Ovary (tissue), 9 donors: ENCODE data around the gene TMEM39B. TPM values are rescaled to one million over a fixed set of nuclear protein-coding genes. Genes with fewer than 3 reads are reported as not detected.

ENCODE experiments used
- DNase-seq, 5 donors: peaks; one replicate each; pipeline ENCODE4 v3.0.0-alpha.2; 2019 to 2020
- H3K27ac ChIP-seq, 2 donors: fragments of 200-600 bp; one replicate each; pipeline versions ENCODE4 v1.5.1 to v1.8.0; 2019 to 2022
- H3K27me3 ChIP-seq: fragments of 200-600 bp; one replicate; pipeline ENCODE4 v1.8.0; 2022
- H3K36me3 ChIP-seq: fragments of 200-600 bp; sonication (generic); one replicate; pipeline ENCODE4 v1.5.1; 2019
- H3K4me1 ChIP-seq: one replicate; pipeline ENCODE4 v1.8.1; 2013; ENCODE audit warnings: mild to moderate bottlenecking, moderate library complexity; ENCODE audit not compliant: insufficient read depth
- H3K4me3 ChIP-seq: fragments of 200-600 bp; sonication (generic); one replicate; pipeline ENCODE4 v1.5.1; 2017
- H3K9me3 ChIP-seq, 2 donors: fragments of 200-600 bp in 1 of 2; sonication (generic) in 1 of 2; one replicate each; pipeline versions ENCODE4 v1.5.1 to v1.8.1; 2013 to 2019; ENCODE audit warnings: mild to moderate bottlenecking in 1 of 2, moderate library complexity in 1 of 2
- EP300 ChIP-seq: sonication (generic); formaldehyde crosslinking; IDR thresholded peaks from one replicate; pipeline ENCODE4 v1.6.1; 2017; ENCODE audit warnings: antibody characterized with exemption
- POLR2A ChIP-seq: fragments of 450-650 bp; IDR thresholded peaks from one replicate; pipeline ENCODE4 v1.6.1; 2017; ENCODE audit warnings: antibody characterized with exemption, mild to moderate bottlenecking, moderate library complexity
- WGBS, 3 donors: extraction: QIAGEN DNeasy Blood & Tissue Kit in 1 of 3; methylation state at CpG; one replicate each; pipeline versions ENCODE4 v1.1.5 to v1.1.7; 2013 to 2017; 5-methylcytosine and 5-hydroxymethylcytosine counted together
- intact Hi-C, 4 donors: fragments of 100-400 bp; cut with DNase I; formaldehyde crosslinking; loops; one replicate each; pipeline versions ENCODE4 v1.11.0 to v1.15.1; 2022 to 2023
- polyA plus RNA-seq, 2 donors: library from polyadenylated mRNA; stranded (reverse); fragments of 200-250 nt in 1 of 2; fragments of 350-450 nt in 1 of 2; fragmentation: Illumina TruSeq in 1 of 2; extraction: RNeasy Lipid Tissue Mini Kit (QIAGEN cat#74804) in 1 of 2; gene quantifications; one replicate each; pipeline ENCODE4 v1.2.3, GENCODE V29; 2013 to 2014
- total RNA-seq, 7 donors: library from RNA; depleted of rRNA in 2 of 7; stranded (reverse); fragments of >200 nt in 2 of 7; fragmentation: NEBNext Ultra II Directional in 3 of 7; extraction: Animal tissue kit (Norgen Biotek cat#: 25700) in 3 of 7; gene quantifications; one replicate each; pipeline versions ENCODE4 v1.1.0 to v1.2.4, GENCODE V29; 2016 to 2023
- TF ChIP-seq, protein P1 (sequence below), 3 donors: fragments of 450-650 bp in 2 of 3; fragments of 200-600 bp in 1 of 3; IDR thresholded peaks; one replicate each; pipeline versions ENCODE4 v1.5.1 to v1.8.0; 2016 to 2022; ENCODE audit warnings: antibody characterized with exemption in 3 of 3, mild to moderate bottlenecking in 1 of 3
- donor health status: DM: no; HTN: no; CAD: no; lungs with moderate emphysema.
- donor health status: DM: no; HTN: no; CAD: no.
- donor health status: Bipolar disorder and iron deficiency.
- donor health status: DM: yes; HTN: yes; CAD: no.
- donor health status: DM: no; HTN: no; CAD: no.
- donor health status: DM: yes; HTN: yes; CAD: no.

TMEM39B gene
- total and polyA plus RNA-seq, 9 donors: 3.0 to 23.5 (median 15.2) TPM

DNA sequence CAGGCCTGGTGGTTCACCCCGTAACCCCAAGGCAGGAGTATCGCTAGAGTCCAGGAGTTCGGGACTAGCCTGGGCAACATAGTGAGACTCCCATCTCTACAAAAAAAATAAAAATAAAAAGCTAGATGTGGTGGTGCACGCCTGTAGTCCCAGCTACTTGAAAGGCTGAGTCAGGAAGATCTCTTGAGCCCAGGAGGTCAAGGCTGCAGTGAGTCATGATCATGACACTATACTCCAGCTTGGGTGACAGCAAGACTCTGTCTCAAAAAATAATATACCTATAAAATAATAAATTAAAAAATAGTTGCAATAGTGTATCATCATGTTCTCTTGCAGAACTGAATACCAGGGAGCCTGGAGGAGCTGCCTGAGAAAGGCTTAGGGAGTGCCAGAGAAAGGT is 19.9 kb upstream of the TMEM39B start:
- H3K9me3 ChIP-seq: no peaks in the 10 kb centered on the region
- DNase-seq: no peak
- no peak for TF ChIP-seq EP300
- TF ChIP-seq, protein P1, sequence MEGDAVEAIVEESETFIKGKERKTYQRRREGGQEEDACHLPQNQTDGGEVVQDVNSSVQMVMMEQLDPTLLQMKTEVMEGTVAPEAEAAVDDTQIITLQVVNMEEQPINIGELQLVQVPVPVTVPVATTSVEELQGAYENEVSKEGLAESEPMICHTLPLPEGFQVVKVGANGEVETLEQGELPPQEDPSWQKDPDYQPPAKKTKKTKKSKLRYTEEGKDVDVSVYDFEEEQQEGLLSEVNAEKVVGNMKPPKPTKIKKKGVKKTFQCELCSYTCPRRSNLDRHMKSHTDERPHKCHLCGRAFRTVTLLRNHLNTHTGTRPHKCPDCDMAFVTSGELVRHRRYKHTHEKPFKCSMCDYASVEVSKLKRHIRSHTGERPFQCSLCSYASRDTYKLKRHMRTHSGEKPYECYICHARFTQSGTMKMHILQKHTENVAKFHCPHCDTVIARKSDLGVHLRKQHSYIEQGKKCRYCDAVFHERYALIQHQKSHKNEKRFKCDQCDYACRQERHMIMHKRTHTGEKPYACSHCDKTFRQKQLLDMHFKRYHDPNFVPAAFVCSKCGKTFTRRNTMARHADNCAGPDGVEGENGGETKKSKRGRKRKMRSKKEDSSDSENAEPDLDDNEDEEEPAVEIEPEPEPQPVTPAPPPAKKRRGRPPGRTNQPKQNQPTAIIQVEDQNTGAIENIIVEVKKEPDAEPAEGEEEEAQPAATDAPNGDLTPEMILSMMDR (IDR thresholded peaks at IDR 0.05): no peak
- H3K4me3 ChIP-seq: no peak overlapping the region
- intact Hi-C loops: no loop called here
- no peak overlapping the region for H3K27ac ChIP-seq
- peaks cover 2% of the 10 kb centered on the region for H3K4me1 ChIP-seq
- no peaks in the 10 kb centered on the region for H3K36me3 ChIP-seq
- H3K27me3 ChIP-seq: no peaks in the 10 kb centered on the region
- 88 to 92% (median 88%) methylated on average over 4 of the region's 4 CpGs for WGBS, 3 donors

DNA sequence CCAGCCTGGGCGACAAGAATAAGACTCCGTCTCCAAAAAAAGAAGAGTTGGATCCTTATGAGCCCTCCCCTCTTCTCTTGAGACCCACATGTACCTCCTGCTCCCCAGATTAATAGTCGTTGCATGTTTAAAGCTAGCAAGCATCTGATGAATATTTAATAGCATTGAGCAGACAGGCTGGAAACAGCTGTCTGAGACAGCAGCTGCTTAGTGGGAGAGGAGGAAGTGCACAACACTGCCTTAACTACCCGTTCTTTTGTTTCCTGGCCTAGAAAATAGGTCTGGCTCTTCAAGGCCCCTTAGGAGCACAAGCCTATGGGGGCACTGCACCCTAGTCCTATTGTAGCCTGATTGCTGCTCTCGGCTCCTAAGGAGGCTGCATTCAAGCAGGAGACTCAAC is 17.3 kb upstream of the TMEM39B start:
- H3K4me3 ChIP-seq: no peak overlapping the region
- no peak overlapping the region for H3K27ac ChIP-seq
- no peaks in the 10 kb centered on the region for H3K36me3 ChIP-seq
- no peaks in the 10 kb centered on the region for H3K9me3 ChIP-seq
- WGBS, 3 donors: 29 to 49% (median 32%) methylated on average over 5 of the region's 5 CpGs
- no peak for DNase-seq
- intact Hi-C loops: no loop called here
- H3K4me1 ChIP-seq: no peaks in the 10 kb centered on the region
- TF ChIP-seq POLR2A (no peak), EP300 (no peak)
- TF ChIP-seq, protein P1 (IDR thresholded peaks at IDR 0.05): no peak
- no peaks in the 10 kb centered on the region for H3K27me3 ChIP-seq

DNA sequence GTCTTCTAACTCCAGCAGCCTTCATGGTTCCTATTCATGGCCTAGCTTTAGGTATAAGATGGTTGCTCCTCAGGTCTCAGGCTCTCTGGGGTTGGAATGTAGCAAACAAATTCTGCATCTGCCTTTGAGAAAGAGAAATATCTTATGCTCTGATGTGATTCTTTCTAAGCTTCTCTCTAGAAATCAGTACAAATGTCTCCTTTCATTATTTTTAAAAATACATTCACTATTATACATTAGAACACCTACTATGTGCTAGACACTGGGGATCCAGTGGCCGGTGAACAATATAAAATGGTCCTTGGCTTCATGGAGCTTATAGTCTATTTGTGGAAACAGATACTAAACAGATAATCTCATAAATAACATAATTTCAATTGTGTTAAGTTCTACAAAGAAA is 16.1 kb upstream of the TMEM39B start:
- Histone ChIP-seq H3K27me3 (no peaks in the 10 kb centered on the region), H3K4me1 (no peaks in the 10 kb centered on the region), H3K4me3 (no peak overlapping the region), H3K36me3 (no peaks in the 10 kb centered on the region), H3K9me3 (no peaks in the 10 kb centered on the region), H3K27ac (no peak overlapping the region)
- 91 to 97% (median 96%) methylated on average over 1 of the region's 1 CpG for WGBS, 3 donors
- TF ChIP-seq POLR2A (no peak), EP300 (no peak)
- TF ChIP-seq, protein P1 (IDR thresholded peaks at IDR 0.05): no peak
- no peak for DNase-seq
- intact Hi-C loops: no loop called here

DNA sequence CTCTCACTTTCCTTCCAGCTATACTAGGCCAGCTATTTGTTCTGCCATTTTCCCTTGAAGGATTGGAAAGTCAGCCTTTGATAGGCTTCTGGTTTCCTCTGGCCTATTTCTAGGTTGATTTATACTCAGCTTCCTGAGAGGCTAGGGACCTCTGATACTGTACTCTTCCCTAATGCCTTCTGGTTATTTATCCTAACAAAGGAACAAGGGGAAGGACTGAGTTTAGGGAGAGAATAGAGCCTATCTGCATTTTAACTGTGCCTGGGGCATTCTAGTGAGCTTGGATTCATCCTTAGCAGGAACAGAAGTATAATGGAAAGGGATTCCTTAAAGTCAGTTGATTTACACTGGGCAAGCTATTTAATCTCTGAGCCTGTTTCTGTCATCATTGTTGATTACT is 11.8 kb upstream of the TMEM39B start:
- Histone ChIP-seq H3K27me3 (no peaks in the 10 kb centered on the region), H3K27ac (no peak overlapping the region), H3K4me3 (no peak overlapping the region), H3K4me1 (peaks cover 8% of the 10 kb centered on the region), H3K9me3 (no peaks in the 10 kb centered on the region), H3K36me3 (no peaks in the 10 kb centered on the region)
- TF ChIP-seq, protein P1 (IDR thresholded peaks at IDR 0.05): no peak
- no peak for TF ChIP-seq POLR2A
- TF ChIP-seq EP300: no peak
- intact Hi-C loops: loop anchor here in 3 of 4 donors (5.0 to 10.0 kb wide), 3 partner anchors 46 to 396 kb away; partner anchors contain the start of gene KHDRBS1 (in 1 of the 3)
- no peak for DNase-seq
